AG04450 (cell line): Measurements from ENCODE around the gene COPZ1. TPM values are rescaled to one million over a fixed set of nuclear protein-coding genes. Genes with fewer than 3 reads are reported as not detected.

Experiments
- CTCF ChIA-PET: fragments of 300-600, 350-600 bp; formaldehyde crosslinking; extraction: SDS; loops from one replicate; lab custom pipeline; 2022; ENCODE audit warnings: antibody characterized with exemption, inconsistent platforms; lab: Charles Lee
- POLR2A ChIA-PET: fragments of 350-600 bp; formaldehyde crosslinking; extraction: SDS; loops from one replicate; lab custom pipeline; 2021; ENCODE audit warnings: antibody characterized with exemption, inconsistent platforms; lab: Yijun Ruan, JAX
- DNase-seq: peaks from one replicate; pipeline ENCODE4 v3.0.0-alpha.2; 2011; ENCODE audit warnings: low read depth, low spot score
- H3K27ac ChIP-seq: one replicate; pipeline ENCODE4 v1.5.1; 2012; ENCODE audit warnings: low read depth, low read length, control low read depth
- H3K27me3 ChIP-seq: one replicate; pipeline ENCODE4 v1.6.0; 2012; ENCODE audit warnings: low read length; ENCODE audit not compliant: control insufficient read depth, insufficient read depth
- H3K4me3 ChIP-seq: 2 replicates; pipeline ENCODE4 v1.5.1; 2011; ENCODE audit warnings: mild to moderate bottlenecking, low read depth, low read length, control low read depth
- H3K9me3 ChIP-seq: 2 replicates; pipeline ENCODE4 v1.5.1; 2012; ENCODE audit warnings: low read length; ENCODE audit not compliant: control insufficient read depth, insufficient read depth
- CTCF ChIP-seq: IDR thresholded peaks from 2 replicates; pipeline ENCODE4 v1.5.1; 2011; ENCODE audit warnings: low read depth, low read length, control low read depth, inconsistent platforms
- polyA plus RNA-seq: library from polyadenylated mRNA; depleted of rRNA; stranded (reverse); fragments of >200 nt; gene quantifications from 2 replicates; pipeline ENCODE4 v1.2.3, GENCODE V29; 2011

Gene COPZ1
- polyA plus RNA-seq, 1 experiment, result 404 TPM

- TF ChIP-seq CTCF, result peak; percentile 100
- H3K4me3 ChIP-seq, result peak overlapping the region; percentile 58
- peak; percentile 34 for DNase-seq
- no peaks in the 10 kb centered on the region for H3K9me3 ChIP-seq
- ChIA-PET CTCF (interaction anchor here (0.5 to 11.6 kb wide), 67 partner anchors 8 to 649 kb away, joined by 3 to 212 read pairs (median 6); partner anchors contain the start of genes CBX5, COPZ1, HNRNPA1 and ITGA5), POLR2A (interaction anchor here (1.0 kb wide), 2 partner anchors 9 to 93 kb away, joined by 3 to 4 read pairs; no protein-coding TSS in a partner anchor)
- H3K27me3 ChIP-seq, result no peaks in the 10 kb centered on the region
- no peak overlapping the region for H3K27ac ChIP-seq
These were observed 54.7 kb downstream of the COPZ1 start for GRCh38 chr12:54379398-54380201.

- Histone ChIP-seq H3K27ac (no peak overlapping the region), H3K27me3 (no peaks in the 10 kb centered on the region), H3K9me3 (no peaks in the 10 kb centered on the region), H3K4me3 (no peak overlapping the region)
- DNase-seq, result no peak
- TF ChIP-seq CTCF, result no peak
- POLR2A ChIA-PET, result interaction anchor here (1.1 kb wide), 1 partner anchor 11 kb away, joined by 4 read pairs; no protein-coding TSS in a partner anchor
- CTCF ChIA-PET, result interaction anchor here (1.0 to 11.6 kb wide), 21 partner anchors 10 to 172 kb away, joined by 3 to 212 read pairs (median 16); partner anchors contain the start of genes COPZ1 and ITGA5
These were observed 56.2 kb downstream of the COPZ1 start for GRCh38 chr12:54381136-54381535.

DNA sequence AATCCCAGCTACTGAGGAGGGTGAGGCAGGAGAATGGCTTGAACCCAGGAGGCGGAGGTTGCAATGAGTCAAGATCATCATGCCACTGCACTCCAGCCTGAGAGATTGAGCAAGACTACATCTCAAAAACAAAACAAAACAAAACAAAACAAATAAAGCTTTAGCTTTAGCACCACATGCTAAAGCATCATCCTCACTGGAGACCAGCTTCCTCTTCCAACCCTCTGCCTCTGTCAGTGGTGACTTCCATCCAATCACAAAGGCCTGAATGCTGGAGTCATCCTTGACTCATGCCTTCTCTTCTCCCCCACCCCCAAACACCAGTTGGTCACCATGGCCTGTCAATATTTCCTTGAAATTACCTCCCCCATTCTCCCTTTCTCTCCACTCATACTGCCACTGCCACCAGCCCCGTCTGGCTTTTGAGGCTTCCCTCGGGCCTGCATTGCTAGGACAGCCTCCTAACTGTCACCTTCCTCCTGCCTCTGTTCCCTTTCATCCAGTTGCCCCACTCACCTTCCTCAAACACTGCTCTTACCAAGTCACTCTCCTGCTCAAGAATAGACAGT, 58.2 kb downstream of the COPZ1 start:
- peak overlapping the region; percentile 73 for H3K27ac ChIP-seq
- POLR2A ChIA-PET, result interaction anchor here (0.6 to 1.2 kb wide), 2 partner anchors 9 to 103 kb away, joined by 3 to 4 read pairs; partner anchors contain the start of gene HNRNPA1

DNA sequence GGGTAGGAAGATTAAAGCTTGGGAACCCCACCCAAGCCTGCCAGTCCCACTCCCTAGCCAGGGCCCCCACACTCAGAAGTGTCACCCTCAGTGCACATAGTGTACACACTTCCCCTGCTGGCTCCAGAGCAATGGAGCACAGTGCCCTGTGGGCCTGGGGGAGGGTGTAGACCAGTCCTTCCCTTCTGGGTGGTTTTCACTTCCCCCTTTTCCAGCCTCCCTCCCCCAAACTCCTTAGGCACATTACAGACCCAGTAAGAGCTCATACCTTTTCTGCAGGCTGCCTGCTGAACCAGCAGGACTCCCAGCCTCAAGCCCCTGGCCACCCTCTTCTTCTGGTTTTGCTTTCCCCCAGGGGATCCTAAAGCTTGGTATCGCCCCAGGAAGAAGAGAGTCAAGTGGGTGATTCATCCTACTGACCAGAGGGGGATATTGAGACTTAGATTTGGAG, 59.7 kb downstream of the COPZ1 start, which contains the start of gene ZNF385A:
TSS of gene ZNF385A (minus strand) at position 143 of the 451 bp plus-strand sequence. CDS start 219 bp downstream, outside the sequence.
- H3K27me3 ChIP-seq, result no peaks in the 10 kb centered on the region
- no peak within 1 kb of the TSS for H3K4me3 ChIP-seq
- CTCF ChIA-PET, result interaction anchor here (1.3 to 11.6 kb wide), 4 partner anchors 9 to 55 kb away, joined by 4 to 212 read pairs (median 16); no protein-coding TSS in a partner anchor
- no peak for TF ChIP-seq CTCF
- no peak for DNase-seq
- peak within 1 kb of the TSS; percentile 73 for H3K27ac ChIP-seq
- no peaks in the 10 kb centered on the region for H3K9me3 ChIP-seq
- POLR2A ChIA-PET, result interaction anchor here (0.6 kb wide), 1 partner anchor 1528 kb away, joined by 4 read pairs; no protein-coding TSS in a partner anchor

More for the DNA sequence above, 58.2 kb downstream of the COPZ1 start:
- no peak for TF ChIP-seq CTCF
- Histone ChIP-seq H3K9me3 (no peaks in the 10 kb centered on the region), H3K4me3 (no peak overlapping the region), H3K27me3 (no peaks in the 10 kb centered on the region)
- DNase-seq, result peak; percentile 70
- CTCF ChIA-PET, result interaction anchor here (0.8 to 11.6 kb wide), 8 partner anchors 10 to 168 kb away, joined by 3 to 212 read pairs (median 17); partner anchors contain the start of gene COPZ1
